H1 (cell line): ENCODE measurements around the gene LPP. TPM values are rescaled to one million over a fixed set of nuclear protein-coding genes. Genes with fewer than 3 reads are reported as not detected.

Experiments
- ATF2 ChIP-seq: IDR thresholded peaks from 2 replicates; pipeline ENCODE4 v1.6.1; 2012; ENCODE audit warnings: low read length, inconsistent platforms
- ATF3 ChIP-seq: IDR thresholded peaks from 2 replicates; pipeline ENCODE4 v1.6.1; 2011; ENCODE audit warnings: low read depth, mild to moderate bottlenecking, low read length; ENCODE audit not compliant: insufficient read depth
- CBX8 ChIP-seq: fragments of 300-800, 300-1000 bp; sonication (generic); IDR thresholded peaks from 2 replicates; pipeline ENCODE4 v1.7.1; 2016; ENCODE audit warnings: low read depth, low read length, borderline replicate concordance
- POU5F1 ChIP-seq: IDR thresholded peaks from 2 replicates; pipeline ENCODE4 v1.6.1; 2011; ENCODE audit warnings: low read depth, mild to moderate bottlenecking, low read length, moderate library complexity
- SAP30 ChIP-seq: fragments of 300-600 bp; sonication (generic); IDR thresholded peaks from 2 replicates; pipeline ENCODE4 v1.7.1; 2012; ENCODE audit warnings: low read length, moderate library complexity, mild to moderate bottlenecking, inconsistent platforms; ENCODE audit not compliant: insufficient read depth, insufficient replicate concordance
- SP1 ChIP-seq: IDR thresholded peaks from 2 replicates; pipeline ENCODE4 v1.6.1; 2011; ENCODE audit warnings: low read depth, low read length
- SP2 ChIP-seq: IDR thresholded peaks from 2 replicates; pipeline ENCODE4 v1.6.1; 2012; ENCODE audit warnings: mild to moderate bottlenecking, low read length, inconsistent platforms
- TCF12 ChIP-seq: IDR thresholded peaks from 2 replicates; pipeline ENCODE4 v1.6.1; 2011; ENCODE audit warnings: low read depth, mild to moderate bottlenecking, low read length
- polyA plus RNA-seq, 7 experiments: library from polyadenylated mRNA; depleted of rRNA in 3 of 7; stranded (reverse) in 5 of 7; unstranded in 2 of 7; fragments of >200 nt in 5 of 7; fragments of 200-250 nt in 2 of 7; gene quantifications; 1 replicate in 5 of 7; 2 replicates in 1 of 7; 4 replicates in 1 of 7; pipeline versions ENCODE4 v1.2.1 to v1.2.3, GENCODE V29; 2011 to 2013; ENCODE audit warnings: missing spikeins in 2 of 7, mixed read lengths in 2 of 7
- total RNA-seq: library from RNA; stranded (reverse); fragmentation: NEBNext Ultra II Directional; extraction: Animal tissue kit (Norgen Biotek cat#: 25700); gene quantifications from 2 replicates; pipeline ENCODE4 v1.2.1, GENCODE V29; 2021

Gene LPP
- total and polyA plus RNA-seq, 2 of the 8 experiments (the other 6 are each of a cell fraction or from before 2014, with no cell fraction given): 10.0 to 53.3 TPM

GRCh38 chr3:188643736-188644135 is 489.8 kb downstream of the LPP start (continued):
- TF ChIP-seq ATF3 (no peak), ATF2 (no peak), SP2 (no peak), CBX8 (no peak), SP1 (no peak), POU5F1 (no peak), TCF12 (no peak), SAP30 (no peak)
